ENCODE data around the gene AKAP13.

The AKAP13 gene

DNA sequence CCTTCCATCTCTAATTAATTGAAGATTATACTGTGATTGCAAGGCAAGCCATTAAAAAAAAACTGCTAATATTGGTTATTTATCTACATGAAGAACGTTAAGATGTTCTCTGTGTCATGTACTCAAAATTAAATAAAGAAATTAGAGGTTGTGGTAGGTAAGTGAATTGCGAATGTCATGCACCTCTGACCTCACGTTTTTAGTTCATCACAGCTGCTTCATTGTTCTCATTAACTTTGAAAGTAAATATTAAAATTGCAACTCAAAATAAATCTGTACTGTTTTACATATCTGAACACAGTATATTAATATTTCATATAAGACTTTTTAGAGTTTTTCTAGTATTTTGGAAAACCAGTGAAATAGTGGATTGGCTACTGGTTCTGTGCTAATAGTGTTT lies 320.4 kb downstream of the AKAP13 start:
- no peak overlapping the region for H3K27ac ChIP-seq
- H3K9ac ChIP-seq: no peak overlapping the region
- H3K4me1 ChIP-seq: no peaks in the 10 kb centered on the region
- no peaks in the 10 kb centered on the region for H3K9me3 ChIP-seq (ENCODE audit: control insufficient read depth, low read length)
- H3K79me2 ChIP-seq: no peaks in the 10 kb centered on the region
- TF ChIP-seq, protein P1, sequence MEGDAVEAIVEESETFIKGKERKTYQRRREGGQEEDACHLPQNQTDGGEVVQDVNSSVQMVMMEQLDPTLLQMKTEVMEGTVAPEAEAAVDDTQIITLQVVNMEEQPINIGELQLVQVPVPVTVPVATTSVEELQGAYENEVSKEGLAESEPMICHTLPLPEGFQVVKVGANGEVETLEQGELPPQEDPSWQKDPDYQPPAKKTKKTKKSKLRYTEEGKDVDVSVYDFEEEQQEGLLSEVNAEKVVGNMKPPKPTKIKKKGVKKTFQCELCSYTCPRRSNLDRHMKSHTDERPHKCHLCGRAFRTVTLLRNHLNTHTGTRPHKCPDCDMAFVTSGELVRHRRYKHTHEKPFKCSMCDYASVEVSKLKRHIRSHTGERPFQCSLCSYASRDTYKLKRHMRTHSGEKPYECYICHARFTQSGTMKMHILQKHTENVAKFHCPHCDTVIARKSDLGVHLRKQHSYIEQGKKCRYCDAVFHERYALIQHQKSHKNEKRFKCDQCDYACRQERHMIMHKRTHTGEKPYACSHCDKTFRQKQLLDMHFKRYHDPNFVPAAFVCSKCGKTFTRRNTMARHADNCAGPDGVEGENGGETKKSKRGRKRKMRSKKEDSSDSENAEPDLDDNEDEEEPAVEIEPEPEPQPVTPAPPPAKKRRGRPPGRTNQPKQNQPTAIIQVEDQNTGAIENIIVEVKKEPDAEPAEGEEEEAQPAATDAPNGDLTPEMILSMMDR (IDR thresholded peaks at IDR 0.05): no peak
- H2AFZ ChIP-seq: no peak overlapping the region
- H3K27me3 ChIP-seq (ENCODE audit: control insufficient read depth, insufficient read depth, low read length): no peaks in the 10 kb centered on the region
- no peak overlapping the region for H3K4me2 ChIP-seq (ENCODE audit: low read length)
- H3K36me3 ChIP-seq (ENCODE audit: control insufficient read depth, insufficient read depth, low read length): no peaks in the 10 kb centered on the region
- no peak overlapping the region for H3K4me3 ChIP-seq (ENCODE audit: low read depth, low read length)

DNA sequence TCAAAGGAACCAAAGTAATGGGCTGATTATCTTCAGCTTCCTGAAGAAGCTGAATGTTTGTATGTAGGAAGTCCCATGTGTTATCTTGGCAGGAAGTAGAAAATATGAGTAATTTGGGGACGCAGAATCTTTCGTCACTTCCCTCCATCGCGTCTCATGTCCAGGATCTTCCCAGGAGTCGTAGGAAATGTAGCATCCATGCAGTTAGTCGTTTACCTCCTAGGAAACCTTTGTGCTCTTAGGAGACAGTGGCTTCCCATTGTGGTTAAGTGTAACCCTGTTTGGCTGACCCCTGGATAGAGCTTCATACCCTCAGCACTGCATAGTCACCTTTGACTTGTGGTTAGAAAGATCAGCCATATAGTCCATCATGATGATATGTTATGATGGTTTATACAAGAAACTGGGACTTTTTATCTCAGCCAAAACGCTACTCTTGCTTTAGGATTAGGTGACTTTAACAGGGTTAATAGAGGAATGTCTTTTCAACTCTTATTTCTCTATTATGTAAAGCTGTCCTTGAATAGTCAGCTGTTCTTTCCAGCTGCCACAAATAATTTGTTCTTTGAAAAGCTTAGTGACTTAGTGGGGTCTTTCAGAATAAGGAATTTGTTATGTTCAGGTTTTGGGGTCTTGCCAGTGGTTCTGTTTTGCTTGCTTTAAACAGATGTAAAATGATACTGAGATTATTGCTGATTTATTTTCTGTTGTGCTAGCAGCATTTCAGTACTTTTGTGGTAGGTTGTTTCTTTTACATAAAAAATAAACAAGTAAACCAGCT lies 322.1 kb downstream of the AKAP13 start:
- TF ChIP-seq, protein P1 (IDR thresholded peaks at IDR 0.05): no peak
- no peaks in the 10 kb centered on the region for H3K79me2 ChIP-seq
- no peak overlapping the region for H3K9ac ChIP-seq
- H3K4me2 ChIP-seq (ENCODE audit: low read length): no peak overlapping the region
- H2AFZ ChIP-seq: no peak overlapping the region
- no peaks in the 10 kb centered on the region for H3K9me3 ChIP-seq (ENCODE audit: control insufficient read depth, low read length)
- no peaks in the 10 kb centered on the region for H3K27me3 ChIP-seq (ENCODE audit: control insufficient read depth, insufficient read depth, low read length)
- no peak overlapping the region for H3K4me3 ChIP-seq (ENCODE audit: low read depth, low read length)
- H3K27ac ChIP-seq: peak overlapping the region; percentile 69
- H3K4me1 ChIP-seq: no peaks in the 10 kb centered on the region
- no peaks in the 10 kb centered on the region for H3K36me3 ChIP-seq (ENCODE audit: control insufficient read depth, insufficient read depth, low read length)

- Histone ChIP-seq H2AFZ (no peak overlapping the region), H3K9ac (no peak overlapping the region), H3K4me1 (no peaks in the 10 kb centered on the region)
These were observed 323.7 kb downstream of the AKAP13 start for GRCh38 chr15:85704066-85704465.

DNA sequence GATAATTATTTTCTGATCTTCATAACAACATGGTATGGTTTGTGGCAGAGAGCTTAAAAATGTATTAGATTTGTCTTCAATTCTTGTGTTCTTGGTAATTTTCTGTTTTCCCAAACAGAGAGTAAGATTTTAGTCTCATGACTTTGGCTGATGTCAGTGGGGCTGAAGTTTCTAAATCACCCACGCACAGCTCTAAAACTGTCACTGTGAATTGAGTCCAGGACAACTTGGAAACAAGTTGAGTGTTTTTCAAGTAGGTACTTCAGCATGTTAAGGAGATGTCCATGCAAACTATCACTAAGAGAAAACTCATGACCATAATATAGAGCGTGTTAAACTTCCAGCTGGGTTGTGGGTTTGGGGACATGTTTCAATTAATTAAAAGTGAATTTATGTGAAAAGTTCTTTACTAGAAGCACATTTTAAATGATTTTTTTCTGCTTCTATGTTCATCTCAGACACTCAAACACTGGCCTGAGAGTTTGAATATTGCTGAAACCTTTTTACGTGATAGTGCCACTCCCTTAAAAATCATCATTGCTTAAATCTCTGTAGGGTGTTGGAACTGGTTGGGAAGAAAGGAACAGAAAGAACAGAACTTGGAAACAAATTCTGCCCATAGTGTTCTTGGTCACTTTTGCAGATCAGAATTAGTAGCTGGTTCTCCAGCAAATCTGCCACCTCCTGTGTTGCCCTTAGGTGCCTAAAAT lies 324.5 kb downstream of the AKAP13 start:
- H3K4me3 ChIP-seq (ENCODE audit: low read depth, low read length): no peak overlapping the region
- TF ChIP-seq, protein P1 (IDR thresholded peaks at IDR 0.05): no peak
- no peaks in the 10 kb centered on the region for H3K4me1 ChIP-seq
- peak overlapping the region; percentile 29 for H3K27ac ChIP-seq
- H3K36me3 ChIP-seq (ENCODE audit: control insufficient read depth, insufficient read depth, low read length): no peaks in the 10 kb centered on the region
- H3K9ac ChIP-seq: no peak overlapping the region
- no peaks in the 10 kb centered on the region for H3K27me3 ChIP-seq (ENCODE audit: control insufficient read depth, insufficient read depth, low read length)
- H3K4me2 ChIP-seq (ENCODE audit: low read length): no peak overlapping the region
- no peaks in the 10 kb centered on the region for H3K9me3 ChIP-seq (ENCODE audit: control insufficient read depth, low read length)
- H2AFZ ChIP-seq: no peak overlapping the region
- no peaks in the 10 kb centered on the region for H3K79me2 ChIP-seq

More at GRCh38 chr15:85704066-85704465, 323.7 kb downstream of the AKAP13 start:
- H3K36me3 ChIP-seq (ENCODE audit: control insufficient read depth, insufficient read depth, low read length): no peaks in the 10 kb centered on the region
- no peaks in the 10 kb centered on the region for H3K9me3 ChIP-seq (ENCODE audit: control insufficient read depth, low read length)
- H3K27ac ChIP-seq: peak overlapping the region; percentile 24
- H3K4me3 ChIP-seq (ENCODE audit: low read depth, low read length): no peak overlapping the region
- no peaks in the 10 kb centered on the region for H3K27me3 ChIP-seq (ENCODE audit: control insufficient read depth, insufficient read depth, low read length)
- H3K79me2 ChIP-seq: no peaks in the 10 kb centered on the region
- TF ChIP-seq, protein P1 (IDR thresholded peaks at IDR 0.05): no peak
- H3K4me2 ChIP-seq (ENCODE audit: low read length): no peak overlapping the region

Measured in parathyroid adenoma (tissue), 2 donors.